Suprapubic skin (tissue), 4 donors: ENCODE measurements around the gene PSMA7.

Experiments used
- CTCF ChIP-seq, 2 donors: fragments of 200-600 bp in 1 of 2; fragments of 450-650 bp in 1 of 2; sonication (generic) in 1 of 2; IDR thresholded peaks; one replicate each; pipeline ENCODE4 v1.5.1; 2016 to 2019; ENCODE audit warnings: antibody characterized with exemption in 2 of 2, mild to moderate bottlenecking in 1 of 2, moderate library complexity in 1 of 2
- EP300 ChIP-seq: sonication (generic); formaldehyde crosslinking; IDR thresholded peaks from one replicate; pipeline ENCODE4 v1.6.1; 2017; ENCODE audit warnings: antibody characterized with exemption
- POLR2A ChIP-seq, 2 donors: fragments of 450-650 bp; IDR thresholded peaks; one replicate each; pipeline ENCODE4 v1.6.1; 2017; ENCODE audit warnings: antibody characterized with exemption in 2 of 2, mild to moderate bottlenecking in 2 of 2, moderate library complexity in 2 of 2
- POLR2AphosphoS5 ChIP-seq, 3 donors: sonication (generic); formaldehyde crosslinking; IDR thresholded peaks; one replicate each; pipeline ENCODE4 v1.6.1; 2017; ENCODE audit warnings: antibody characterized with exemption in 3 of 3

GRCh38 chr20:62132421-62132820, 10.8 kb downstream of the PSMA7 start:
- TF ChIP-seq CTCF (IDR thresholded peaks at IDR 0.05) (no peak), POLR2A (IDR thresholded peaks at IDR 0.05) (no peak), POLR2AphosphoS5 (IDR thresholded peaks at IDR 0.05) (no peak), EP300 (no peak)
